AG04449 (cell line): ENCODE results near the gene GNAO1.

Source experiments
- CTCF ChIA-PET: fragments of 350-600 bp; formaldehyde crosslinking; extraction: SDS; loops from one replicate; lab custom pipeline; 2021; ENCODE audit warnings: antibody characterized with exemption; lab: Yijun Ruan, JAX
- POLR2A ChIA-PET: fragments of 400-600, 350-600 bp; formaldehyde crosslinking; extraction: SDS; loops from one replicate; lab custom pipeline; 2020; ENCODE audit warnings: antibody characterized with exemption, inconsistent platforms; lab: Yijun Ruan, JAX
- DNase-seq: peaks from one replicate; pipeline ENCODE4 v3.0.0-alpha.2; 2010; ENCODE audit warnings: low read depth, low spot score
- H3K4me3 ChIP-seq: 2 replicates; pipeline ENCODE4 v1.5.1; 2011; ENCODE audit warnings: low read depth, mild to moderate bottlenecking, control low read depth, low read length
- CTCF ChIP-seq: IDR thresholded peaks from one replicate; pipeline ENCODE4 v1.5.1; 2011; ENCODE audit warnings: mild to moderate bottlenecking, moderate library complexity, low read length, control low read depth, inconsistent platforms; ENCODE audit not compliant: insufficient read depth; ENCODE audit errors: missing control alignments

Gene GNAO1

GRCh38 chr16:56321571-56321970 lies 130.3 kb downstream of the GNAO1 start:
- no peak for TF ChIP-seq CTCF
- ChIA-PET POLR2A (no interaction called here), CTCF (interaction anchor here (1.8 to 7.6 kb wide), 3 partner anchors 12 to 376 kb away, joined by 5 to 224 read pairs (median 74); no protein-coding TSS in a partner anchor)
- no peak for DNase-seq
- no peak overlapping the region for H3K4me3 ChIP-seq

GRCh38 chr16:56324406-56324805 lies 133.1 kb downstream of the GNAO1 start:
- DNase-seq = no peak
- ChIA-PET POLR2A (no interaction called here), CTCF (interaction anchor here (7.6 kb wide), 1 partner anchor 379 kb away, joined by 224 read pairs; no protein-coding TSS in a partner anchor)
- no peak for TF ChIP-seq CTCF
- no peak overlapping the region for H3K4me3 ChIP-seq

- CTCF ChIA-PET = interaction anchor here (1.3 to 7.2 kb wide), 3 partner anchors 7 to 381 kb away, joined by 3 to 69 read pairs (median 5); no protein-coding TSS in a partner anchor
- H3K4me3 ChIP-seq = no peak overlapping the region
- POLR2A ChIA-PET = no interaction called here
- no peak for DNase-seq
- TF ChIP-seq CTCF = no peak
Measured at GRCh38 chr16:56325956-56326355, 134.7 kb downstream of the GNAO1 start.

- TF ChIP-seq CTCF = no peak
- DNase-seq = no peak
- H3K4me3 ChIP-seq = no peak overlapping the region
- POLR2A ChIA-PET = no interaction called here
- CTCF ChIA-PET = interaction anchor here (1.3 to 7.2 kb wide), 4 partner anchors 8 to 383 kb away, joined by 4 to 69 read pairs (median 5); no protein-coding TSS in a partner anchor
Measured at GRCh38 chr16:56327071-56327928, 136.0 kb downstream of the GNAO1 start.

- POLR2A ChIA-PET = no interaction called here
- DNase-seq = no peak
- CTCF ChIA-PET = interaction anchor here (1.0 to 7.2 kb wide), 6 partner anchors 9 to 385 kb away, joined by 3 to 69 read pairs (median 4); no protein-coding TSS in a partner anchor
- no peak for TF ChIP-seq CTCF
- no peak overlapping the region for H3K4me3 ChIP-seq
Measured at GRCh38 chr16:56327929-56328258, 136.6 kb downstream of the GNAO1 start.
